ENCODE measurements around the gene CREBRF. TPM values are rescaled to one million over a fixed set of nuclear protein-coding genes. Genes with fewer than 3 reads are reported as not detected.
"Not testable (repeated sequence)": the region's sequence is repeated elsewhere in the genome, so short reads cannot be mapped to it uniquely, and the experiment has no call there.

The CREBRF gene
- total and polyA plus RNA-seq, 2 experiments from 2014 or later: 5.8 to 11.9 TPM

GRCh38 chr5:173014671-173015070, 41.5 kb upstream of the CREBRF start:
- no peak for TF ChIP-seq CTCF (IDR thresholded peaks at IDR 0.05; ENCODE audit: low read depth, low read length)
- no peak for DNase-seq (ENCODE audit: low read depth in 1 of 2, low spot score in 1 of 2)
- H3K36me3 ChIP-seq: no peaks in the 10 kb centered on the region
- no peak overlapping the region for H3K27ac ChIP-seq
- no peaks in the 10 kb centered on the region for H3K27me3 ChIP-seq
- no peaks in the 10 kb centered on the region for H3K9me3 ChIP-seq (ENCODE audit: low read depth)
- no peak overlapping the region for H3K4me3 ChIP-seq
- H3K4me1 ChIP-seq (ENCODE audit: low read depth): peaks cover 14% of the 10 kb centered on the region

GRCh38 chr5:173015192-173015591, 41.0 kb upstream of the CREBRF start:
- H3K36me3 ChIP-seq: no peaks in the 10 kb centered on the region
- H3K27me3 ChIP-seq: no peaks in the 10 kb centered on the region
- H3K4me3 ChIP-seq: no peak overlapping the region
- no peak for DNase-seq (ENCODE audit: low read depth in 1 of 2, low spot score in 1 of 2)
- peaks cover 19% of the 10 kb centered on the region for H3K4me1 ChIP-seq (ENCODE audit: low read depth)
- H3K9me3 ChIP-seq (ENCODE audit: low read depth): no peaks in the 10 kb centered on the region
- no peak for TF ChIP-seq CTCF (IDR thresholded peaks at IDR 0.05; ENCODE audit: low read depth, low read length)
- no peak overlapping the region for H3K27ac ChIP-seq

- peaks cover 24% of the 10 kb centered on the region for H3K4me1 ChIP-seq (ENCODE audit: low read depth)
- no peaks in the 10 kb centered on the region for H3K9me3 ChIP-seq (ENCODE audit: low read depth)
- TF ChIP-seq CTCF (IDR thresholded peaks at IDR 0.05; ENCODE audit: low read depth, low read length): no peak
- no peaks in the 10 kb centered on the region for H3K36me3 ChIP-seq
- no peaks in the 10 kb centered on the region for H3K27me3 ChIP-seq
- no peak overlapping the region for H3K4me3 ChIP-seq
- no peak for DNase-seq (ENCODE audit: low read depth in 1 of 2, low spot score in 1 of 2)
- H3K27ac ChIP-seq: peak overlapping the region; percentile 80
Measured at GRCh38 chr5:173015598-173016455, 40.3 kb upstream of the CREBRF start.

GRCh38 chr5:173016598-173017046, 39.5 kb upstream of the CREBRF start:
- peak overlapping the region; percentile 80 for H3K27ac ChIP-seq
- peaks cover 24% of the 10 kb centered on the region for H3K4me1 ChIP-seq (ENCODE audit: low read depth)
- H3K27me3 ChIP-seq: no peaks in the 10 kb centered on the region
- no peaks in the 10 kb centered on the region for H3K36me3 ChIP-seq
- H3K4me3 ChIP-seq: no peak overlapping the region
- peak; percentile 64 to 88 for DNase-seq (ENCODE audit: low read depth in 1 of 2, low spot score in 1 of 2)
- TF ChIP-seq CTCF (IDR thresholded peaks at IDR 0.05; ENCODE audit: low read depth, low read length): no peak
- no peaks in the 10 kb centered on the region for H3K9me3 ChIP-seq (ENCODE audit: low read depth)

- peak overlapping the region; percentile 80 for H3K27ac ChIP-seq
- not testable (repeated sequence) for H3K4me3 ChIP-seq; DNase-seq (ENCODE audit: low read depth in 1 of 2, low spot score in 1 of 2)
Measured at GRCh38 chr5:173017087-173017486, 39.1 kb upstream of the CREBRF start.

GRCh38 chr5:173018358-173018757, 37.8 kb upstream of the CREBRF start:
- Histone ChIP-seq H3K4me1 (ENCODE audit: low read depth) (peaks cover 24% of the 10 kb centered on the region), H3K27ac (no peak overlapping the region), H3K9me3 (ENCODE audit: low read depth) (no peaks in the 10 kb centered on the region), H3K36me3 (no peaks in the 10 kb centered on the region), H3K27me3 (no peaks in the 10 kb centered on the region), H3K4me3 (no peak overlapping the region)
- no peak for DNase-seq (ENCODE audit: low read depth in 1 of 2, low spot score in 1 of 2)
- TF ChIP-seq CTCF (IDR thresholded peaks at IDR 0.05; ENCODE audit: low read depth, low read length): no peak

More at GRCh38 chr5:173017087-173017486, 39.1 kb upstream of the CREBRF start:
- peaks cover 24% of the 10 kb centered on the region for H3K4me1 ChIP-seq (ENCODE audit: low read depth)
- not testable (repeated sequence) for H3K27me3 ChIP-seq; H3K9me3 ChIP-seq (ENCODE audit: low read depth); H3K36me3 ChIP-seq

Data from cardiac muscle cell (in vitro differentiated cells and primary cell).